ENCODE measurements around the gene PDF.
"Not testable (repeated sequence)": the region's sequence is repeated elsewhere in the genome, so short reads cannot be mapped to it uniquely, and the experiment has no call there.

PDF gene

DNA sequence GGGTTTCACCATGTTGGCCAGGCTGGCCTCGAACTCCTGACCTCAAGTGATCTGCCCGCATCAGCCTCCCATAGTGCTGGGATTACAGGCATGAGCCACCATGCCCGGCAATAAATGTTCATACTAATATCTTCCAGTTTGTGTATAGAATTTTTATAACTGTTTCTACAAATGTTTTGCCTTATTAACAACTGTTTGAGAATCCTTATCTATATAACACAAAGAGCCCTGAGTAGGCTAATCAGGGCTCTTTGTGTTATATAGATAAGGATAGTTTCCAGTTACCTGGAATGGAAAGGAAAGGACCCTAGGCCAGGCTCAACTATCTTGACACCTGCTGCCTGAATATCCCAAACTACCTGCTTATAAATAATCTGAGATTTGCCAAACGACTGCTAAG lies 38.5 kb upstream of the PDF start:
- DNase-seq (ENCODE audit: extremely low spot score): no peak
- TF ChIP-seq, protein P1, sequence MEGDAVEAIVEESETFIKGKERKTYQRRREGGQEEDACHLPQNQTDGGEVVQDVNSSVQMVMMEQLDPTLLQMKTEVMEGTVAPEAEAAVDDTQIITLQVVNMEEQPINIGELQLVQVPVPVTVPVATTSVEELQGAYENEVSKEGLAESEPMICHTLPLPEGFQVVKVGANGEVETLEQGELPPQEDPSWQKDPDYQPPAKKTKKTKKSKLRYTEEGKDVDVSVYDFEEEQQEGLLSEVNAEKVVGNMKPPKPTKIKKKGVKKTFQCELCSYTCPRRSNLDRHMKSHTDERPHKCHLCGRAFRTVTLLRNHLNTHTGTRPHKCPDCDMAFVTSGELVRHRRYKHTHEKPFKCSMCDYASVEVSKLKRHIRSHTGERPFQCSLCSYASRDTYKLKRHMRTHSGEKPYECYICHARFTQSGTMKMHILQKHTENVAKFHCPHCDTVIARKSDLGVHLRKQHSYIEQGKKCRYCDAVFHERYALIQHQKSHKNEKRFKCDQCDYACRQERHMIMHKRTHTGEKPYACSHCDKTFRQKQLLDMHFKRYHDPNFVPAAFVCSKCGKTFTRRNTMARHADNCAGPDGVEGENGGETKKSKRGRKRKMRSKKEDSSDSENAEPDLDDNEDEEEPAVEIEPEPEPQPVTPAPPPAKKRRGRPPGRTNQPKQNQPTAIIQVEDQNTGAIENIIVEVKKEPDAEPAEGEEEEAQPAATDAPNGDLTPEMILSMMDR (IDR thresholded peaks at IDR 0.05; ENCODE audit: control extremely low read depth, extremely low read depth, low read depth, missing control alignments): no peak
- ChIA-PET CTCF (interaction anchor here (4.2 kb wide), 1 partner anchor 11 kb away, joined by 13 read pairs; no protein-coding TSS in a partner anchor), POLR2A (no interaction called here)

DNA sequence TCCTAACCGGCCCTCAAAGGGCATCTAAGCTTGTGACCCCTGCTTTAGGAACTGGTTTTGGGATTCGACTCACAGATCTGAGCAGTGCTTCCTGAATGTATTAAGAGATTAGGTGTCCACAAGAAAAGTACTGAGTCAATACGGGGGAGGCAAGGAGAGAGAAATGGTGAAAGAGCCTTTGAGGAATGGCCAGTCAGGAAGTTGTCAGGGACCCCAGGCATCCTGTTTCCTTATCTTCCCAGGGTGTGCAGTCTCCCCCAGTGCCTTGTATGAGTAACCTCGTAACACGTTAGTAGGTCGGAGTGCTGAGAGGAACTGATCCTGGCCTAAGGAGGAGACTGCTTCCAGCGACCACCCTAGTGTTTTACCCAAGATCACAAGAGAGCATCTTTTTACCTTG lies 37.6 kb upstream of the PDF start:
- CTCF ChIA-PET: interaction anchor here (4.2 kb wide), 1 partner anchor 11 kb away, joined by 13 read pairs; no protein-coding TSS in a partner anchor
- POLR2A ChIA-PET: no interaction called here
- TF ChIP-seq, protein P1 (IDR thresholded peaks at IDR 0.05; ENCODE audit: control extremely low read depth, extremely low read depth, low read depth, missing control alignments): no peak
- no peak for DNase-seq (ENCODE audit: extremely low spot score)

DNA sequence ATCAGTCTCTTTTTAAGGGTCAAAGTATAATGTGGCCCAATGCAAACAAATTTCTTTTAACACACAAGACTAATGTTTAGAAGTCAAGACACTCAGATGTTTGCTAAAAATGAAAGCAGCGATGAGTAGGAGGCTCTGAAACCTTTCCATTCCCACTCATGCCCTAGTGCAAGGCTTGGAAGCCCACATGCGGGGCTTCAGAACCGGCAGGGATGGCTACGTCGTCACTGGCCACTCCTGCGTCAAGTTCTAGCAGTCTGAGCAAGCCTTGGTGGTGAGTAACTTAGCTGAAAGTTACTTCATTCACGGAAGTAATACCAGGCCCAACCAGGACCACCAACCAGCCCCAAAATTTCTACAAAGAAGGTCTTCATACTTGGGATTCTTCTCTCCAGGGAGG lies 36.0 kb upstream of the PDF start:
- POLR2A ChIA-PET: no interaction called here
- TF ChIP-seq, protein P1 (IDR thresholded peaks at IDR 0.05; ENCODE audit: control extremely low read depth, extremely low read depth, low read depth, missing control alignments): no peak
- DNase-seq (ENCODE audit: extremely low spot score): no peak
- CTCF ChIA-PET: interaction anchor here (1.0 kb wide), 1 partner anchor 26 kb away, joined by 3 read pairs; no protein-coding TSS in a partner anchor

DNA sequence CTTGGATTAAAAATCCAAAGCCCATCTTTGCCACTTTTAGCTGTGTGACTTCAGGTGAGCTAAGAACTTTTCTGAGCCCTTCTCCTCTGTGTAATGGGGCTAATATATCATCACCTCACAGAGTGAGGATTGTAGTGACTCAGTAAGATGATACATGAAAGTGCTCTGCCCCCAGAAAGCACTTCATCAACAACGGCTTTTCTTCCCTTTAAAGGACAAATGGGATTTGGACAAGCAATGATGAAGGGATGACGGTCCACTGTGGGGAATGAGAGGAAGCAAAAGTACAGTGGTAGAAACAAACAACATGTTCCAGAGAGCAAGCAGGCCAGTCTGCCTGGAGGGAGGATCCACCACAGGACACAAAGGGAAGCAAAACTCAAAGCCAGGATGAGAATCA lies 35.5 kb upstream of the PDF start:
- ChIA-PET POLR2A (no interaction called here), CTCF (no interaction called here)
- no peak for DNase-seq (ENCODE audit: extremely low spot score)
- TF ChIP-seq, protein P1 (IDR thresholded peaks at IDR 0.05; ENCODE audit: control extremely low read depth, extremely low read depth, low read depth, missing control alignments): no peak

DNA sequence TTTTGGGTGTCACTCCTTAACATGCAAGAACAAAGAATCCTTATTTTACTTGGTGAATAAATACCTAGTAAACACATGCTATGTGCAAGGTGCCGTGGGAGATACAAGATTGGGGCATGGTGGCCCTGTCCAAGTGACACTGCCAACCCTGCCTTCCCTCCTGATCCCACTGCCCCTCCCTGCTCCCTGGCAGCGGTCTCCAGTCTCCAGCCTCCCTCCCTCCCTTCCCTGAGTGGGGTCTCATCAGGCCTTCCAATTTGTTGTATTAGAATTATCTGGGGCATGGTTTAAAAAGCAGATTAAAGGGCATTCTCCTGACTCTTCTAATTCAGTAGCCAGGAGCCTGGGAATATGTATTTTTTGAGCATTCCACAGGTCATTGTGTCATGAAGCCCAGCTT lies 33.7 kb upstream of the PDF start:
- ChIA-PET POLR2A (no interaction called here), CTCF (interaction anchor here (1.5 kb wide), 1 partner anchor 12 kb away, joined by 3 read pairs; no protein-coding TSS in a partner anchor)
- TF ChIP-seq, protein P1 (IDR thresholded peaks at IDR 0.05; ENCODE audit: control extremely low read depth, extremely low read depth, low read depth, missing control alignments): no peak
- DNase-seq (ENCODE audit: extremely low spot score): no peak

DNA sequence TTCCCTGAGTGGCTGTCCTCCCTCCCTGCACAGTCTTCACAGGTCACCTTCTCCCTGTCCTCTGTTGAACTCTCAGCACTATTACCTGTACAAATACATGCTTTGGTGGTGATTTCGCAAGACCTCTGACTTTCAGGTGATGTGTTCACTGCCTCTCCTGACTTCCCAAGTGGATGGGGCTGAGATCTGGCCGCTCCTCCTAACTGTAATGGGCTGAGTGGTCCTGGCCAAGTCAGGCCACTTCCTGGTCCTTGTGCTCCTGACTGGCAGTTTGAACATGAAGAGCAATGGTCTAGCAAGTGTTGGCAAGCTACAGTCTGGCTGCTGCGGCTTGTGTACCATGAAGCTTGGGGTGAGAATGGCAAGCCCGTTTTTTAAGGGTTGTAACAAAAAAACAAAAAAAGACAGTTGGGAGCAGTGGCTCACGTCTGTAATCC lies 32.9 kb upstream of the PDF start:
- POLR2A ChIA-PET: no interaction called here
- no peak for DNase-seq (ENCODE audit: extremely low spot score)

DNA sequence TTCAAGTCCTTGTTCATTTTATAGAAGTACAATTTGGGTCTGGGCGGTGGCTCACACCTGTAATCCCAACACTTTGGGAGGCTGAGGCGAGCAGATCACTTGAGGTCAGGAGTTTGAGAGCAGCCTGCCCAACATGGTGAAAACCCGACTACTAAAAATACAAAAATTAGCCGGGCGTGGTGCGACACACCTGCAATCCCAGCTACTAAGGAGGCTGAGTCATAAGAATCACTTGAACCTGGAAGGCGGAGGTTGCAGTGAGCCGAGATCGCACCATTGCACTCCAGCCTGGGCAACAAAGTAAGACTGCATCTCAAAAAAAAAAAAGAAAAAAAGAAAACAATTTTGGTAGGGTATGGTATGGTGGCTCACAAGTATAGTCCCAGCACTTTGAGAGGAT lies 29.7 kb upstream of the PDF start:
- DNase-seq (ENCODE audit: extremely low spot score); CTCF ChIA-PET; POLR2A ChIA-PET: not testable (repeated sequence)

More for the DNA sequence above, 32.9 kb upstream of the PDF start:
- CTCF ChIA-PET: no interaction called here
- TF ChIP-seq, protein P1 (IDR thresholded peaks at IDR 0.05; ENCODE audit: control extremely low read depth, extremely low read depth, low read depth, missing control alignments): no peak
